Natural killer cell (primary cell): ENCODE data around the gene GTF3C2. TPM values are rescaled to one million over a fixed set of nuclear protein-coding genes. Genes with fewer than 3 reads are reported as not detected.
A peak's percentile ranks its signal among the peaks of the same experiment; 100 is the strongest.

Experiments
- ATAC-seq, 3 donors: fragments of 150-1000 bp in 2 of 3; fragments of 200-7000 bp in 1 of 3; cut with Tn5 transposase; 1 replicate in 1 of 3; 2 replicates in 2 of 3; pipeline ENCODE4 v1.10.0; 2021; ENCODE audit warnings: mild to moderate bottlenecking in 2 of 3, moderate library complexity in 2 of 3
- DNase-seq, 2 donors: peaks; one replicate each; pipeline versions ENCODE4 v3.0.0 to v3.0.0-alpha.2; 2013 to 2021; ENCODE audit warnings: mixed read lengths in 1 of 2
- H3K27ac ChIP-seq: one replicate; pipeline ENCODE4 v1.5.1; 2013; ENCODE audit warnings: mild to moderate bottlenecking, low read length
- H3K27me3 ChIP-seq: one replicate; pipeline ENCODE4 v1.6.1; 2013; ENCODE audit warnings: low read length; ENCODE audit not compliant: control insufficient read depth, insufficient read depth
- H3K36me3 ChIP-seq: one replicate; pipeline ENCODE4 v1.6.1; 2013; ENCODE audit warnings: low read length; ENCODE audit not compliant: control insufficient read depth, insufficient read depth
- H3K4me1 ChIP-seq: one replicate; pipeline ENCODE4 v1.6.1; 2013; ENCODE audit warnings: low read length; ENCODE audit not compliant: control insufficient read depth, insufficient read depth
- H3K4me3 ChIP-seq: one replicate; pipeline ENCODE4 v1.5.1; 2013; ENCODE audit warnings: low read length
- H3K9me3 ChIP-seq: one replicate; pipeline ENCODE4 v1.6.1; 2013; ENCODE audit warnings: low read length; ENCODE audit not compliant: control insufficient read depth, insufficient read depth
- H3K27ac Mint-ChIP-seq, 2 donors: one replicate each; pipeline ENCODE4 v1.8.0; 2022; ENCODE audit warnings: mild to moderate bottlenecking in 2 of 2, mixed read lengths in 2 of 2, moderate library complexity in 1 of 2
- H3K27me3 Mint-ChIP-seq, 2 donors: one replicate each; pipeline ENCODE4 v1.8.0; 2022; ENCODE audit warnings: low read depth in 2 of 2, mixed read lengths in 2 of 2
- H3K36me3 Mint-ChIP-seq: one replicate; pipeline ENCODE4 v1.8.0; 2022; ENCODE audit warnings: mixed read lengths
- H3K4me1 Mint-ChIP-seq, 2 donors: one replicate each; pipeline ENCODE4 v1.8.0; 2022; ENCODE audit warnings: mixed read lengths in 2 of 2
- H3K4me3 Mint-ChIP-seq: one replicate; pipeline ENCODE4 v1.8.0; 2022; ENCODE audit warnings: mild to moderate bottlenecking, moderate library complexity, mixed read lengths
- H3K9me3 Mint-ChIP-seq, 2 donors: one replicate each; pipeline ENCODE4 v1.8.0; 2022; ENCODE audit warnings: mixed read lengths in 2 of 2
- CTCF ChIP-seq: fragments of 200-600 bp; IDR thresholded peaks from one replicate; pipeline ENCODE4 v1.8.0; 2022; ENCODE audit warnings: antibody characterized with exemption
- WGBS: methylation state at CpG from one replicate; pipeline ENCODE4 v1.1.7; 2013; ENCODE audit warnings: missing lambda C conversion rate; ENCODE audit not compliant: insufficient coverage; 5-methylcytosine and 5-hydroxymethylcytosine counted together
- intact Hi-C: fragments of 100-400 bp; cut with micrococcal nuclease; formaldehyde crosslinking; loops from one replicate; pipeline ENCODE4 v1.14.2; 2022
- total RNA-seq, 4 donors: library from RNA; stranded (reverse); fragments of 120-200 nt in 1 of 4; gene quantifications; one replicate each; pipeline versions ENCODE4 v1.2.3 to v1.2.4, GENCODE V29; 2013 to 2022

Gene GTF3C2
- total RNA-seq, 3 donors from 2014 or later (not counting 1 experiment from before 2014, with no cell fraction given): 56.1 to 68.7 (median 59.7) TPM

GRCh38 chr2:27380626-27381545, 24.3 kb upstream of the GTF3C2 start, which contains the start of gene ZNF513:
Gene ZNF513 (minus strand): TSS chr2:27380734. CDS start chr2:27380526, 208 bp downstream.
- Mint-ChIP-seq H3K27me3 (no peaks in the 10 kb centered on the region), H3K36me3 (no peaks in the 10 kb centered on the region)
- peaks cover 63% of the 10 kb centered on the region for H3K36me3 ChIP-seq

GRCh38 chr2:27379836-27380625, 23.5 kb upstream of the GTF3C2 start:
- peak overlapping the region; percentile 92 for H3K27ac ChIP-seq
- Mint-ChIP-seq H3K4me3 (peak overlapping the region; percentile 89), H3K36me3 (no peaks in the 10 kb centered on the region), H3K4me1 (peaks cover 25% of the 10 kb centered on the region in 2 donors), H3K27me3 (no peaks in the 10 kb centered on the region), H3K9me3 (no peaks in the 10 kb centered on the region), H3K27ac (peak overlapping the region; percentile 91 to 97)
- peaks cover 63% of the 10 kb centered on the region for H3K36me3 ChIP-seq
- DNase-seq: peak in 1 of 2 donors; percentile 64
- H3K9me3 ChIP-seq: no peaks in the 10 kb centered on the region
- peaks cover 18% of the 10 kb centered on the region for H3K4me1 ChIP-seq
- H3K27me3 ChIP-seq: no peaks in the 10 kb centered on the region
- intact Hi-C loops: loop anchor here (1.0 kb wide), 1 partner anchor 10 kb away; the partner anchor contains the start of genes EIF2B4 and SNX17
- peak in 2 of 3 donors; percentile 43 to 60 for ATAC-seq
- H3K4me3 ChIP-seq: peak overlapping the region; percentile 50
- WGBS: under 1% methylated on average over 32 of the region's 35 CpGs
- TF ChIP-seq CTCF: no peak

More at GRCh38 chr2:27380626-27381545, 24.3 kb upstream of the GTF3C2 start, which contains the start of gene ZNF513:
- intact Hi-C loops: loop anchor here (1.0 kb wide), 1 partner anchor 11 kb away; the partner anchor contains the start of genes EIF2B4 and SNX17
- H3K27me3 ChIP-seq: no peaks in the 10 kb centered on the region
- Mint-ChIP-seq H3K4me1 (peaks cover 25% of the 10 kb centered on the region in 2 donors), H3K9me3 (no peaks in the 10 kb centered on the region), H3K4me3 (peak within 1 kb of the TSS; percentile 89), H3K27ac (peak within 1 kb of the TSS; percentile 91 to 97)
- peak; percentile 80 to 94 for DNase-seq
- peak within 1 kb of the TSS; percentile 50 for H3K4me3 ChIP-seq
- ATAC-seq: peak; percentile 88 to 95 (median 95)
- no peak for TF ChIP-seq CTCF
- H3K9me3 ChIP-seq: no peaks in the 10 kb centered on the region
- H3K4me1 ChIP-seq: peaks cover 18% of the 10 kb centered on the region
- H3K27ac ChIP-seq: peak within 1 kb of the TSS; percentile 92
- 20% methylated on average over 63 of the region's 67 CpGs for WGBS

GRCh38 chr2:27379383-27379835, 22.8 kb upstream of the GTF3C2 start:
- ATAC-seq (no peak), DNase-seq (no peak)
- no peaks in the 10 kb centered on the region for H3K36me3 Mint-ChIP-seq
- intact Hi-C loops: no loop called here
- H3K4me1 Mint-ChIP-seq: peaks cover 25% of the 10 kb centered on the region in 2 donors
- no peaks in the 10 kb centered on the region for H3K9me3 Mint-ChIP-seq
- peak overlapping the region; percentile 89 for H3K4me3 Mint-ChIP-seq
- Histone ChIP-seq H3K27ac (peak overlapping the region; percentile 92), H3K4me3 (no peak overlapping the region), H3K27me3 (no peaks in the 10 kb centered on the region), H3K9me3 (no peaks in the 10 kb centered on the region), H3K36me3 (peaks cover 63% of the 10 kb centered on the region), H3K4me1 (peaks cover 18% of the 10 kb centered on the region)
- no peaks in the 10 kb centered on the region for H3K27me3 Mint-ChIP-seq
- WGBS: no CpG with 5 or more reads among the region's 2 CpGs
- H3K27ac Mint-ChIP-seq: peak overlapping the region; percentile 91 to 97
- TF ChIP-seq CTCF: no peak
